Stimulated activated CD8-positive, alpha-beta memory T cell treated with anti-CD3 and anti-CD28 coated beads, Interleukin-4, amount 100 ng/mL, for 1 hour (primary cell): ENCODE data around the gene CCNY.

ENCODE experiments used
- DNase-seq, 2 donors: peaks; one replicate each; pipeline ENCODE4 v3.0.0-alpha.2; 2020; ENCODE audit warnings: low read depth in 2 of 2, low spot score in 1 of 2

Gene CCNY

DNA sequence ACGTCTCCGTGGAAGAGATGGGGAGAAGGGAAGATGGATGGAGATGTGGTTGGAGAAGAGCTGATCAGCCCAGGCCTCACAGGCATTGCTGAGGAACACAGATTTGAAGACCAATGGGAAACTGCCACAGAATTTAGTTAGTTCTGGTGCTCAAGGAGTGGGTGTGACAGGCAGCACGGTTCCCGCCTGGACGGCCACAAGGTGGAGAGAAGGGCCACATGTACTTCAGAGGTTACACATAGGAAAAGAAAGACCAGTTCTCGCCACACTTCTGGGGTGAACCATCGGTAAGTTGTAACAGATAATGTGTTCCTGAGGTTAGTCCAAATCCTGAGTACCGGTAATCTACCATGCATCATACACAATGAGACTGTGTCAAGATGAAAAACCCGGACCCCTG, 239.3 kb downstream of the CCNY start:
- DNase-seq: no peak

GRCh38 chr10:35576730-35577129, 240.4 kb downstream of the CCNY start:
- DNase-seq: no peak

DNA sequence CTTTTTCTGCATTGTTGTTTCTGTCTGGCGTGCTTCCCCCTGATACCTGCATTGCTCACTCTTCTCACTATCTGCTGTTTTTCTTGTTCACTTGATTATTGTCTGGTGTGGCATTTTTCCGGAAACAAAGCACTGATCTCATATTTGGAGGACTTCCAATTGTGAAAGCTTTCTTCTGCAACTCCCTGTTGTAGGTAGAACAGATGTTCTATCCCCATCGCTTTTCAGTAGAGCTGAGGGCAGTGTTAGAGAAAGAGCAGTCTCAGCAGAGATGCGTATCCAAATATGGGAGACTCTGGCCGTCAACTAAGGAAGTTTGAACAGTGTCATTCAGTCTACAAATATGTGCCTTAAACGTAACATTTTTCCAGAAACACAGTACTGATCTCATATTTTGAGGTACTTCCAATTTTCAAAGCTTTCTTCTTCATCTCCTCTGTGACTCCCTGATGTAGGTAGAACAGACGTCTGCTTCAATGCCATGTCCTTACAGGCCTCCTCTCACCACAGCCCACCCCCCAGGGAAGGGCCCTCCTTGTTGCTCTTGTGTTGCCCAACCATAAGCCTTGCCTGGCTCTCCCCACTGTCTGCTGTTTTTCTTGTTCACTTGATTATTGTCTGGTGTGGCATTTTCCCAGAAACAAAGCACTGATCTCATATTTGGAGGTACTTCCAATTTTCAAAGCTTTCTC, 241.8 kb downstream of the CCNY start:
- DNase-seq: no peak

- no peak for DNase-seq
Observed at GRCh38 chr10:35578618-35578956, 242.3 kb downstream of the CCNY start.

- no peak for DNase-seq
Observed at GRCh38 chr10:35579116-35579515, 242.8 kb downstream of the CCNY start.

GRCh38 chr10:35579726-35580422, 243.6 kb downstream of the CCNY start:
- no peak for DNase-seq

DNA sequence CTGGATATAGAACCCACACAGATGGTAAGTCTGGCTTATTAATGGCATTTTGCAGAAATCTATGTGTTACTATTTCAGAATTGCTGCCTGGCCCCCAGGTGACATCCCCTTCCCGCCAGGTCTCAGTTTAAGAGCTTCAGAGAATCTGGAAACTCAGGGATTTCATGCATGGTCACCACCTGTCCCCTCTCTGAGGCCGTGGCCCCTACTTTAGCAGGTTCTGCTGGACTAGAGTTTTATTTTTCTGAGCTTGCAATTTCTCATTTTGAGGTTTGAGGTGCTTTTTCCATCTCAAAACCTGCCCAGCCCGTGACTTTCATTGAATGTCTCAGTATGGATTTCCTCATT, 244.1 kb downstream of the CCNY start:
- no peak for DNase-seq

DNA sequence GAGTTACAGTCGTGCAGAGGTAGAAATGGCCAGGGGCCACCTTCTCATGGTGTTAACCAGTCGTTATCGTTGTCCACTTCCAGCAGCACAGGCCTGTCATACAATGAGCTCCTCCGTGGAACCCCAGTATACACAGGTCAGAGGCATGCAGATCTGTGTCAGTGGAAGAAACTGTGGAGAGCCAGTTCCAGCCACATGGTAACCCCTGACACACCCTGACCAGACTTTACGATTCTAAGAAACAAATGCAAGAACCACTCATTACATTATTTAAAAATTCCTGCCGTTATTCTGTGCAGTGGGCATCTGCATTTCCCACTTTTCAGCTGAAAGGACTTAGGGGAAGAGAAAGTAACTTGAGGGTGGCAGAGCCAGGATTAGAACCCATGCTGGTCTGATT, 245.3 kb downstream of the CCNY start:
- no peak for DNase-seq

DNA sequence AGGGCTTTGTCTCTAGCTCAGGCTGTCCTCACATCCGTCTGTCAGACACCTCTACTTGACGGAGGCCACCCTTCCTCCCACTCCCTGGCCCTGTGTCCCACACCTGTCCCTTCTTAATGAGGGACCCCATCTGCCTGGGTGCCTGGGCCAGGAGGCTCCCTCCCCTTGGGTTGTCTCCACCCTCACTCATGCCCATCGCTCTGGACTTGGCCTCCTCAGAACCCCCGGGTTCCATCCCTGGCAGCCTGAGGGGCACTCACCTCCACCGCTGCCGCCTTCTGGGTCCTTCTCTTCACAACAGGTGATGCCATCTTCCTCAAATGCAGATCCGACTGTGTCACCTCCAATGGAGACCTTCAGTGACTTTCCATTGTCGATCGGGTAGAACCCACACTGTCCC, 248.6 kb downstream of the CCNY start:
- no peak for DNase-seq

GRCh38 chr10:35585356-35585755, 249.0 kb downstream of the CCNY start:
- DNase-seq: no peak

GRCh38 chr10:35585903-35586535, 249.7 kb downstream of the CCNY start:
- DNase-seq: no peak

DNA sequence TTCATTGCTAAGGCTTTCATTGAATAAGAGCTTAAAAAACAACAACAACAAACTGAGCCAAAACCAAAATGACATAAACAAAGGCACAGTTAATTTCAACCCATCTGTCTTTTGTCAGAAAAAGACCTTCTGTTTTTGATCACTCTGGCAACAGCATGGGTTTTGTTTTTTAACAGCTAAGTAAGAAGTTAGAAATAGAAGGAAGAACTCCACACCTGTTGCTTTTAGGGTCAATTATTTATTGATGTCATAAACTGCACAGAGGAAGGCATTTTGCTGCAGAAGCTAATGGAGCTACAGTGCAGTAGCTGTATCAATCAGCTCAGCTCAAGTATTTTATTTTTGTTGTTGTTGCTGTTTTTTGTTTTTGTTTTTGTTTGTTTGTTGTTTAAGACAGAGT, 252.5 kb downstream of the CCNY start:
- no peak for DNase-seq

GRCh38 chr10:35592441-35592840, 256.1 kb downstream of the CCNY start:
- DNase-seq: no peak

DNA sequence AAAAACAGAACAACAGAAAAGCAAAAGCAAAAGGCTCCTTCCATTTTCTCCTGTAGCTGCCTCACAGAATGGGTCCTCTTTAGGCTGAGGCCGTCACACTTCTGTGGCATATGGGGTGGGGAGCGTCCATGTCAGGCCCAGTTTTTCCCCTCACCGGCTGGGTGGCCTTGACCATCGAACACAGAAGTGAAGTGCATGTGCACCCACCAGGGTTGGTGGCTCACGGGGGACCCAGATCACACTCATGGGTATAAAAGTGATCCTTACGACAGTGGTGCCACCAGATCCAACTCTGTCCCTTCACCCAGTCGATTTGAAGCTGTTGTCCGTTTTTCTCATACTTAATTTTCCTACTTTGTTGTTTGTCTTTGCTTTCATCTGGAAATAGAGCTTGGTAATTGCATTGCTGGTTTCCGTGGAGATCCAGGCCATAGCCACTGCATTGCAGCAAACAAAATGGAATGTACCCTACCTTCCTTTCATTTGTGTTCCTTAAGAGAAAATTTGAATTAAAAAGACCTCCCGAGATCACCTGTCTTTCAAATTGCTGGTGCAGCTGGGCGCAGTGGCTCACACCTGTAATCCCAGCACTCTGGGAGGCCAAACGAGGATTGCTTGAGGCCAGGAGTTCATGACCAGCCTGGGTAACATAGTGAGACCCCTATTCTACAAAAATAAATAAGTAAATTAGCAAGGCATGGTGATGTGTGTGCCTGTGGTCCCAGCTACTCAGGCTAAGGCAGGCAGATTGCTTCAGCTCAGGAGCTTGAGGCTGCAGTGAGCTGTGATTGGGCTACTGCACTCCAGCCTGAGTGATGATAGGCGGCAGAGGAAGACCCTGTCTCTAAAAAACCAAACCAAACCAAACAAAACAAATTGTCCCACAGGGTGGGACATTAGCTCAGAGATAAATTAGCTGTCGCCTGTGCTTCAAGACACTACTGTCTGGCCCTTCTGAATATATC, 258.1 kb downstream of the CCNY start:
- DNase-seq: no peak

DNA sequence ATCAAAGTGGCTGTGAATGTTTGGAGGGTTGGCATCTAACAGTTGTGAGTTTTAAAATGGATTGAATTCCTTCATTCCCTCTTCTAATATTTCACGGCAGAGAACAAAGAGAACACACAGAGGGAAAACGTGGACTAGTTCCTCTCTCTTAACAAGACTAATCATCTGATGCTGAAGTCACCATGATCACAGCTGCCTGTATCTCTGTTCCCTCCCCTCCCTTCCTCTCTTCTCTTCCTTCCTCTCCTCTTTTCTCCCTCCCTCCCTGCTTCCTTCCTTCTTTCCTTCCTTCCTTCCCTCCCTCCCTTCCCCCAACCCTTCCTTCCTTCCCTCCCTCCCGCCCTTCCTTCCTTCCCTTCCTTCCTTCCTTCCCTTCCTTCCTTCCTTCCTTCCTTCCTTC, 258.8 kb downstream of the CCNY start:
- DNase-seq: no peak

DNA sequence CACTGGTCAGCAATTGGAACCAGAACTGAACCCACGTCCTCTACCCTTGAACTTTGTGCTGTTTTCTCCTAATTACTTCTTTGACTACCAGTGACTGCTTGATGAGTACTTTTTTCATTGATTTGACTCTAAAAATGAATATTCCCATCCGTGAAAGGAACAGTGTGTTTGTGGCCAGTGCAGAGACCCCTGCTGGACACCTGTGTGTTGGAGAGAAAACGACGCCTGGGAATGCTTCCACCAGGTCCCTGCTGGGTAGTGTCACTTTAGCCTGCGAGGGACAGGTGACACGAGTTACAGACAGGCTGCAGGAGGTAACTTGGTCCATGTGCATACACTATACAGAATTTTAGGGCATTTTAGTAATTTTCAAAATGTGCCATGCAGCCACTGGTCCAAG, 262.1 kb downstream of the CCNY start:
- no peak for DNase-seq

- no peak for DNase-seq
Observed at GRCh38 chr10:35600193-35600592, 263.9 kb downstream of the CCNY start.

- no peak for DNase-seq
Observed at GRCh38 chr10:35605191-35605590, 268.9 kb downstream of the CCNY start, which contains the start of gene GJD4. Gene GJD4 (plus strand): TSS chr10:35605341. CDS start chr10:35605568, 227 bp downstream.

DNA sequence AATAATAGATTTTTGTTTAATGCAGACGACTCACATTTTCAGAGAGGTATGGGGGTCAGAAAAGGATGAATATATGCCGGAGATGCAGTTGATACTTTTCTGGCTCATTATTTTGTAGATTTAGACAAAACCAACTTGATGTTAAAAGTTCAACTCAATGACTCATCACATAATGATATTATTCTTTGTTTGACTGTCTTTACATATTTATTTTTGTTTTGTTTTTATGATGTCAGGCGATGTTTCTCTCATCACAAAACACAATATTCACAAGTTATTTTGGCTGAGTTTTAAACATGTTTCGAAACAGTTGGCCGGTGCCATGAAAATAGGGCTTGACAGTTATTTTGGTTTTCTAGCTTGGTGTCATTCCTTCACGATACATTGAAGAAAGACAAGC, 270.1 kb downstream of the CCNY start:
- DNase-seq: no peak

- DNase-seq: no peak
Observed at GRCh38 chr10:35607475-35608327, 271.4 kb downstream of the CCNY start.

DNA sequence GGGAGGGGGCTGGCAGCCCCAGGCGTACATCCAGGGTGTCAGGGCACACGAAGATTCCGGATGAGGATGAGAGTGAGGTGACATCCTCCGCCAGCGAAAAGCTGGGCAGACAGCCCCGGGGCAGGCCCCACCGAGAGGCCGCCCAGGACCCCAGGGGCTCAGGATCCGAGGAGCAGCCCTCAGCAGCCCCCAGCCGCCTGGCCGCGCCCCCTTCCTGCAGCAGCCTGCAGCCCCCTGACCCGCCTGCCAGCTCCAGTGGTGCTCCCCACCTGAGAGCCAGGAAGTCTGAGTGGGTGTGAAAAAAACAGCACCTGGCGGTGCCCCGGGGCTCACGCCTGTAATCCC, 272.0 kb downstream of the CCNY start:
- DNase-seq: no peak
